Stimulated activated CD4-positive, alpha-beta T cell treated with anti-CD3 and anti-CD28 coated beads, Interleukin-15, amount 100 ng/mL, for 24 hours (primary cell): ENCODE results near the gene SCN3A.

Source experiments
- DNase-seq: peaks from one replicate; pipeline ENCODE4 v3.0.0-alpha.2; 2020

Gene SCN3A

GRCh38 chr2:165054652-165055051, 149.2 kb downstream of the SCN3A start:
- DNase-seq, result no peak

GRCh38 chr2:165044505-165045303, 159.1 kb downstream of the SCN3A start:
- no peak for DNase-seq
